ENCODE results near the gene TANK.

- TF ChIP-seq EZH2 (IDR thresholded peaks at IDR 0.05): no peak
- no peak for TF ChIP-seq POLR2AphosphoS5 (IDR thresholded peaks at IDR 0.05; ENCODE audit: borderline replicate concordance, low read depth, low read length)
- no peak for TF ChIP-seq FOXP2 (optimal IDR thresholded peaks at IDR 0.05; ENCODE audit: control extremely low read depth, extremely low read length, insufficient read depth)
These were observed 108.9 kb downstream of the TANK start for GRCh38 chr2:161269111-161269510.

Measured in SK-N-MC (cell line).